ENCODE data around the gene C10orf105.
A peak's percentile ranks its signal among the peaks of the same experiment; 100 is the strongest.

Gene C10orf105

GRCh38 chr10:71714592-71714991 lies 5.0 kb downstream of the C10orf105 start:
- Histone ChIP-seq H3K36me3 (ENCODE audit: insufficient read depth, low read length) (no peaks in the 10 kb centered on the region), H3K27ac (ENCODE audit: low read depth, low read length, poor library complexity, severe bottlenecking) (no peak overlapping the region), H3K4me2 (ENCODE audit: low read length) (no peak overlapping the region), H2AFZ (ENCODE audit: low read length) (no peak overlapping the region), H3K9ac (ENCODE audit: low read length) (no peak overlapping the region), H3K4me3 (ENCODE audit: low read depth, low read length, poor library complexity, severe bottlenecking) (no peak overlapping the region), H3K9me2 (ENCODE audit: low read depth, low read length) (no peaks in the 10 kb centered on the region), H4K20me1 (ENCODE audit: insufficient read depth, low read length) (no peaks in the 10 kb centered on the region), H3K79me2 (ENCODE audit: insufficient read depth, low read length) (no peaks in the 10 kb centered on the region), H3F3A (ENCODE audit: insufficient read depth, low read length) (no peaks in the 10 kb centered on the region), H3K9me3 (ENCODE audit: low read length) (no peaks in the 10 kb centered on the region), H3K4me1 (ENCODE audit: insufficient read depth, low read length, severe bottlenecking) (peaks cover 19% of the 10 kb centered on the region), H3K27me3 (ENCODE audit: insufficient read depth, low read length) (no peaks in the 10 kb centered on the region; the same call in 1 of the 2 replicates)
- TF ChIP-seq EZH2 (IDR thresholded peaks at IDR 0.05; ENCODE audit: borderline replicate concordance, low read length) (no peak), CTCF (IDR thresholded peaks at IDR 0.05; ENCODE audit: low read length) (no peak)

- no peaks in the 10 kb centered on the region for H4K20me1 ChIP-seq (ENCODE audit: insufficient read depth, low read length)
- no peaks in the 10 kb centered on the region for H3K9me2 ChIP-seq (ENCODE audit: low read depth, low read length)
- H3K27me3 ChIP-seq (ENCODE audit: insufficient read depth, low read length), result no peaks in the 10 kb centered on the region; the same call in 1 of the 2 replicates
- no peaks in the 10 kb centered on the region for H3F3A ChIP-seq (ENCODE audit: insufficient read depth, low read length)
- no peak overlapping the region for H3K27ac ChIP-seq (ENCODE audit: low read depth, low read length, poor library complexity, severe bottlenecking)
- no peaks in the 10 kb centered on the region for H3K36me3 ChIP-seq (ENCODE audit: insufficient read depth, low read length)
- no peaks in the 10 kb centered on the region for H3K79me2 ChIP-seq (ENCODE audit: insufficient read depth, low read length)
- no peak for TF ChIP-seq EZH2 (IDR thresholded peaks at IDR 0.05; ENCODE audit: borderline replicate concordance, low read length)
- TF ChIP-seq CTCF (IDR thresholded peaks at IDR 0.05; ENCODE audit: low read length), result no peak
- H3K9me3 ChIP-seq (ENCODE audit: low read length), result no peaks in the 10 kb centered on the region
- H3K9ac ChIP-seq (ENCODE audit: low read length), result no peak overlapping the region
- no peak overlapping the region for H3K4me3 ChIP-seq (ENCODE audit: low read depth, low read length, poor library complexity, severe bottlenecking)
- no peak overlapping the region for H3K4me2 ChIP-seq (ENCODE audit: low read length)
- no peak overlapping the region for H2AFZ ChIP-seq (ENCODE audit: low read length)
- H3K4me1 ChIP-seq (ENCODE audit: insufficient read depth, low read length, severe bottlenecking), result peaks cover 19% of the 10 kb centered on the region
Measured at GRCh38 chr10:71714031-71714410, 5.6 kb downstream of the C10orf105 start.

- no peaks in the 10 kb centered on the region for H3K9me2 ChIP-seq (ENCODE audit: low read depth, low read length)
- no peaks in the 10 kb centered on the region for H3F3A ChIP-seq (ENCODE audit: insufficient read depth, low read length)
- no peaks in the 10 kb centered on the region for H4K20me1 ChIP-seq (ENCODE audit: insufficient read depth, low read length)
- no peak overlapping the region for H3K9ac ChIP-seq (ENCODE audit: low read length)
- no peaks in the 10 kb centered on the region; the same call in 1 of the 2 replicates for H3K27me3 ChIP-seq (ENCODE audit: insufficient read depth, low read length)
- TF ChIP-seq CTCF (IDR thresholded peaks at IDR 0.05; ENCODE audit: low read length) (no peak), EZH2 (IDR thresholded peaks at IDR 0.05; ENCODE audit: borderline replicate concordance, low read length) (no peak)
- no peak overlapping the region for H2AFZ ChIP-seq (ENCODE audit: low read length)
- no peak overlapping the region for H3K27ac ChIP-seq (ENCODE audit: low read depth, low read length, poor library complexity, severe bottlenecking)
- H3K9me3 ChIP-seq (ENCODE audit: low read length), result no peaks in the 10 kb centered on the region
- no peaks in the 10 kb centered on the region for H3K79me2 ChIP-seq (ENCODE audit: insufficient read depth, low read length)
- no peaks in the 10 kb centered on the region for H3K36me3 ChIP-seq (ENCODE audit: insufficient read depth, low read length)
- H3K4me3 ChIP-seq (ENCODE audit: low read depth, low read length, poor library complexity, severe bottlenecking), result peak overlapping the region; percentile 17
- peak overlapping the region; percentile 11; the same call in 1 of the 2 replicates for H3K4me2 ChIP-seq (ENCODE audit: low read length)
- H3K4me1 ChIP-seq (ENCODE audit: insufficient read depth, low read length, severe bottlenecking), result peaks cover 20% of the 10 kb centered on the region
Measured at GRCh38 chr10:71713135-71714030, 6.2 kb downstream of the C10orf105 start.

Data from OCI-LY1 (cell line).